MM.1S (cell line): ENCODE data around the gene ST3GAL3.

Experiments used
- CTCF ChIP-seq: fragments of 300-600 bp; sonication (generic); IDR thresholded peaks from 2 replicates; pipeline ENCODE4 v1.5.1; 2016; ENCODE audit warnings: antibody characterized with exemption, low read length, mixed read lengths
- EZH2phosphoT487 ChIP-seq: fragments of 300-600 bp; sonication (generic); IDR thresholded peaks from 2 replicates; pipeline ENCODE4 v1.6.1; 2018; ENCODE audit warnings: antibody characterized with exemption, low read length

- TF ChIP-seq CTCF (no peak), EZH2phosphoT487 (no peak)
These were observed 110.1 kb downstream of the ST3GAL3 start for GRCh38 chr1:43817304-43817939.
